HG03045 (cell line): Measurements from ENCODE around the gene KCNAB3.
A peak's percentile ranks its signal among the peaks of the same experiment; 100 is the strongest.

Experiments used
- ATAC-seq: cut with Tn5 transposase; IDR thresholded peaks from one replicate; pipeline ENCODE4 v1.9.1; 2021; ENCODE audit warnings: mild to moderate bottlenecking, moderate library complexity; ENCODE audit not compliant: unreplicated experiment

KCNAB3 gene

GRCh38 chr17:7903154-7904103 is 26.2 kb downstream of the KCNAB3 start:
- no peak for ATAC-seq

DNA sequence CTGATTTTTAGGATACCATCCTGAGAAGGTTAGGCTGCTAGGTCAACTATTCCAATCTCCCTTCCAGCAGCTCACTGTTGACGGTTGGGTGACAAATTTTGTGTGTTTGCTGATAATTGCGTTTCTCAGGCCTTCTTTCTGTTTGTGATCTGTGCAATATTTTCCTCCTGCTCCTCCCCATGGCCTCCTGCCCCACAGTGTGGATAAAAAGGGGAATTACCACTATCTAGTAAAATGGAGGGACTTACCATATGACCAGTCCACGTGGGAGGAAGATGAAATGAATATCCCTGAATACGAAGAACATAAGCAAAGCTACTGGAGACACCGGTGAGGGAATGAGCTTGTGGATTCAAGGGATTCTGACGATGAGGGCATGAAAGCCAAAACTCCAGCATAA is 31.9 kb downstream of the KCNAB3 start:
- ATAC-seq, result no peak

GRCh38 chr17:7897090-7897489 is 32.6 kb downstream of the KCNAB3 start:
- ATAC-seq, result no peak

- no peak for ATAC-seq
These were observed 34.8 kb downstream of the KCNAB3 start for GRCh38 chr17:7894866-7895265.

DNA sequence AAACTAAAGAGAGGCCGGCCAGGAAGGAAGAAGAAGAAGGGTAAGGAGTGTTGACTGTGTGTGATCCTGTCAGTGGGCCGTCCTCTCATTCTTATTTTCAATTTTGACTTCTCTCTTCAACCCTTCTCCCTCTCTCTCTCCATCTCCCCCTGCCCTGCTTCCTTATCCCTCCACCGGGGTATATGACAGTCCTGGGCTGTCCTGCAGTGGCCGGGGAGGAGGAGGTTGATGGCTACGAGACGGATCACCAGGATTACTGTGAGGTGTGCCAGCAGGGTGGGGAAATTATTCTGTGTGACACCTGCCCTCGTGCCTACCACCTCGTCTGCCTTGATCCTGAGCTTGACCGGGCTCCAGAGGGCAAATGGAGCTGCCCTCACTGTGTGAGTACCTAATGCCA is 35.4 kb downstream of the KCNAB3 start:
- ATAC-seq, result no peak

DNA sequence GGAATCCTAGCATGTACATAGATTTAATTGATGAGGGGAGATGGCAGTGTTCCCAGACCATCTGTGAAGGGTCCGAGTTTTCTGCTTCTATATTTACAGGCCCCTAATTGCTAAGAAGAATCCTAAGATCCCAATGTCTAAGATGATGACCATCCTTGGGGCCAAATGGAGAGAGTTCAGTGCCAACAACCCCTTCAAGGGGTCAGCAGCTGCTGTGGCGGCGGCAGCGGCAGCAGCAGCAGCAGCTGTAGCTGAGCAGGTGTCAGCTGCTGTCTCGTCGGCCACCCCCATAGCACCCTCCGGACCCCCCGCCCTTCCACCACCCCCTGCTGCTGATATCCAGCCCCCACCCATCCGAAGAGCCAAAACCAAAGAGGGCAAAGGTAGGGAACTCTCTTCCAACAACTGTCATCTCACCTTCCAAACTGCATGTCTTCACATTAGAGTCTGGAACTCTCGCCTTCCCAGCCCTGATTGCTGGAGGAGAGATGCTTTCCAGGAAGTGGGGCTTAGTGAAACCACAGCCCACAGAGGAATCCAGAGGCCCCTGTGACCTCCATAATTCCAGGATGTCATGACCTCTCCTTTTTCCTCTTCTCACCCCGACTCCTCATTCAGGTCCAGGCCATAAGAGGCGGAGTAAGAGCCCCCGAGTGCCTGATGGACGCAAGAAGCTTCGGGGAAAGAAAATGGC is 36.3 kb downstream of the KCNAB3 start:
- no peak for ATAC-seq

DNA sequence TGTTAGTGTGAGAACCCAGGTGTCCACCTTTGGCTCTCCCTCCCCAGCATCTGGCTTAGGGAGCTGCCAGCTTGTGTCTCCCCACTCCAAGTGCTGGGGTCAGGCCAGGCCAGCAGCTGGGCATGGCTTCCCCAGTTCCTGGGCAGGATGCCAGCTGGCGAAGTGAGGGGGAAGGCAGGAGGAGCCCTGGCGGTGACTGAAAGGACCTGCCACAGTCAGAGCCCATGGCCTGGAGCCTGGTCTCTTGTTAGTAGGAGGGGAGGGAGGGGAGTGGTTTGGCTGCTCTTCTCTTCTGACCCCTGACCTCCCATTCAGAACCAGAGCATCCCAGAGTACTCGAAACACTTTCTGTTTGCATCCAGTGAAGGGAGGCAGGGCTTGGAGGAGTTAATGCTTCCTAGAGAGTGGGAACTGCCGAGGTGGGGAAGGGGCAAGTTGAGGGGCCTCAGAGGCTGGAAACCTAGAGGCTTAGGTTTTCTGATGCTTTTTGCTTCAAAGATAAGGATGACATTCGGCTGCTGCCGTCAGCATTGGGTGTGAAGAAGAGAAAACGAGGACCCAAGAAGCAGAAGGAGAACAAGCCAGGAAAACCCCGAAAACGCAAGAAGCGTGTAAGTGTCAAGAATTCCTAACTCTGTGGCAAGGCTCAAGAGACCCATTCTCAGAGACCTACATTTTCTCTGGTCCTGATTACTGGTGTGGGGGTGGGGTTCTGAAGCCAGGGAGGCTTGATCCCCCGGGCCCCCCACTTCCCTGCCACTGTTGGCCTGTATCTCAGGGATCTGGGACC is 40.3 kb downstream of the KCNAB3 start:
- ATAC-seq, result no peak

DNA sequence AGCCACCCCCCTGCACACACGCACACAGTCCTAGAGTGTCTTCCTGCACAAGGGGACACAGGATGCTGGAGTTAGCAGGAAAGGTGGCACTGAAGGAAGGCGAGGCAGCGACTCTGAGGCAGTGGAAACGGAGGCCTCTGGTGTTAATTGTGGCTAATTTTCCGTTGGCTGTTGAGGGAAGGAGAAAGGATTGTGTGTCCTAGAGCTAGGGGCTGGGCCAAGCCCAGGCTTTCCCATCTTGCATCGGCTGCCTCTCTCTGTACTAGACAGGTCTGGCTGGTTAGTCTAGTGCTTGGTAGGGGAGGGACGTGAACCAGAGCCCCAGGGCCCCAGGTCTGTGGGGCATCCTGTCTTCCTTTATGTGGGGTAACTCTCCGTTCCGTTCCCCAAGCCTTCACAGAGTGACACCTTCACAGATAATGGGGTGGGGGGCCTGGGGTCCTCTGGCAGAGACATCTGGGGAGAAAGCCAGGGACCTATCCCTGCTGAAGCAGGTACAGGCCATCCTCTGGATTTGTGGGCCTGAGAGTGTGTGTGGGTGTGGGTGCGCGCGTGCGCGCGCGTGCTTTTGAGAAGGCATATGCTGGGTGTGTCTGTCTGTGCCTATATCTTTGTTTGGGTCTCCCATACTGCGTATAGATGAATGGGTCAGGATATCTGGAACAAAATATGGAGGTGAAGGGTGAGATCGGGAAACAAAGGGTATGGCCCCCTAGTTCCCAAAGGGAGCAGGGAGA is 41.3 kb downstream of the KCNAB3 start, which contains the start of gene CHD3:
CHD3 (plus strand) TSS at position 606 of the 737 bp plus-strand sequence. CDS start 212 bp downstream, outside the sequence.
- ATAC-seq, result no peak

GRCh38 chr17:7887482-7888183 is 42.0 kb downstream of the KCNAB3 start:
- peak; percentile 43 for ATAC-seq

DNA sequence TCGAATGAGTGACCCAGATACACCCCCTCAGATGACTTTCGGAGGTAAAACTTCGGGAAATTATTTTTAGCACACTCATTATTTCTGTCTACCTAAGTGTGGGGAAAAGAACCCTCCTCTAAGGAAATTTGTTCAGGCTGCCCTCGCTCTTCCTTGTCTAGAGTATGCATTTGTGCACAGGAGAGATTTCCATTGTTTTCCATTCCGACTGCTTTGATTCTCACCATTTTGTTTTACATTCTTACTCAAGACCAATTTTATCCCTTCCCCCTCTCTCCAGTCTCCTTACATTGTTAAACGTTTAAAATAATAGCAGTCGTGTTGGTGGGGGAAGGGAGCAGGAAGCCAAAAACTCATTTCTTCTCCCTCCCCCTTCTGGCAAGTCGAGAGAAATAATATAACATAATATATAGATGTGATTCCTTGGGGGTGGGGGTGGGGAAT is 42.6 kb downstream of the KCNAB3 start:
- no peak for ATAC-seq

GRCh38 chr17:7886227-7887037 is 43.2 kb downstream of the KCNAB3 start:
- ATAC-seq, result no peak

GRCh38 chr17:7885367-7886226 is 44.1 kb downstream of the KCNAB3 start:
- ATAC-seq, result peak; percentile 32

DNA sequence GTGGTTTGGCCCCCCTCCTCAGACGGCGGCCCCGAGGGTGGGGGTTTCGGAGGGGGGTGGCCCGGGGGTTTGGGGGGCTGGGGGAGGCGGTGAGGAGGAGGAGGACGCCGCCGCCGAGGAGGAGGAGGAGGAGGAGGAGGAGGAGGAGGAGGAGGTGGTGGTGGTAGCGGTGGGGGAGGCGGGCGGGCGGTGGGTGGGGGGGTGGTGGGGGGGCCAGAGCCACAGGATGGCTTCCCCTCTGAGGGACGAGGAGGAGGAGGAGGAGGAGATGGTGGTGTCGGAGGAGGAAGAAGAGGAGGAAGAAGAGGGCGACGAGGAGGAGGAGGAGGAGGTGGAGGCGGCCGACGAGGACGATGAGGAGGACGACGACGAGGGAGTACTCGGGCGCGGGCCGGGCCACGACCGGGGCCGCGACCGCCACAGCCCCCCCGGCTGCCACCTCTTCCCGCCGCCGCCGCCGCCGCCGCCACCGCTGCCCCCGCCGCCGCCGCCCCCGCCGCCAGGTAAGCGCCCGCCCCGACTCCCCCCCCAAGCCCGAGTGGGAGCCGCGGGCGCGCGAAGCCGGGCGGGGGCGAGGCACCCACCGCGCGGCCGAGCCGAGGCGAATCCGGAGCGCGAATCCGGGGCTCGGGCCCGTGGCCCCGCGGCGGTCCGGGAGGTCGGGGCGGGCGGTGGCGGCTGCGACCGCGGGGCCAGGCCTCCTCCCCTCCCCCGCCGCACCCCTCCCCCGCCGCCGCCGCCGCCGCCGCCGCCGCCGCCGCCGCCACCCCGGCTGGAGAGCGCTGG is 44.9 kb downstream of the KCNAB3 start:
- no peak for ATAC-seq

- ATAC-seq, result no peak
These were observed 45.8 kb downstream of the KCNAB3 start for GRCh38 chr17:7883781-7884386.

GRCh38 chr17:7882629-7883028 is 47.0 kb downstream of the KCNAB3 start:
- no peak for ATAC-seq

DNA sequence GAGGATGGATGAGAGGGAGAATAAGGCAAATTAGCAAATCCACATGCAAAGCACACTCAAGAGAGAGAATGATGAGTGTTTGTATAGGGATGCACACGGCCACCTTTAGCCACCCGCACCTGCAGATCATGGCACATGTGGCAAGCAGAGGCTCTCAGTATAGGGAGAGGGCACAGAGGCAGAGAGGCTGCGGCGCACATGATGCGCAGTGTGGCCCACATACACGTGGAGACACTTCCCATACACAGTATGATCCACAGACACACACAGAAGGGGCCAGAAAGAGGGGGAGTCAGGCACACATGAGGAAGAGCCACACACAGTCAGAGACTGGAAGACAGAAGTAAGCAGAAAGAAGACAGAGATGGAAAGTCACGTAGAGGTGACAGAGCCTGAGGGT is 47.6 kb downstream of the KCNAB3 start:
- ATAC-seq, result no peak
